Uterus (tissue), 4 donors: ENCODE data around the gene DIDO1. TPM values are rescaled to one million over a fixed set of nuclear protein-coding genes. Genes with fewer than 3 reads are reported as not detected.

Source experiments
- DNase-seq, 2 donors: peaks; one replicate each; pipeline ENCODE4 v3.0.0-alpha.2; 2019 to 2020
- H3K27ac ChIP-seq, 2 donors: fragments of 200-600 bp; sonication (generic); 1 replicate in 1 of 2; 2 replicates in 1 of 2; pipeline ENCODE4 v1.5.1; 2016 to 2018
- H3K27me3 ChIP-seq, 2 donors: fragments of 200-600 bp; sonication (generic); one replicate each; pipeline ENCODE4 v1.5.1; 2018 to 2019; ENCODE audit warnings: control low read depth in 1 of 2
- H3K36me3 ChIP-seq, 2 donors: fragments of 200-600 bp; sonication (generic); one replicate each; pipeline ENCODE4 v1.5.1; 2019; ENCODE audit warnings: control low read depth in 1 of 2
- H3K4me1 ChIP-seq, 2 donors: fragments of 200-600 bp; sonication (generic); one replicate each; pipeline ENCODE4 v1.5.1; 2018 to 2019; ENCODE audit warnings: control low read depth in 1 of 2
- H3K4me3 ChIP-seq, 2 donors: fragments of 200-600 bp; sonication (generic); 1 replicate in 1 of 2; 2 replicates in 1 of 2; pipeline ENCODE4 v1.5.1; 2018 to 2019; ENCODE audit warnings: mild to moderate bottlenecking in 1 of 2
- H3K9me3 ChIP-seq, 2 donors: fragments of 200-600 bp; sonication (generic); one replicate each; pipeline ENCODE4 v1.5.1; 2019; ENCODE audit warnings: control low read depth in 1 of 2
- POLR2A ChIP-seq, 2 donors: fragments of 450-650 bp; IDR thresholded peaks; one replicate each; pipeline ENCODE4 v1.6.1; 2016; ENCODE audit warnings: antibody characterized with exemption in 2 of 2, mild to moderate bottlenecking in 1 of 2, moderate library complexity in 1 of 2
- intact Hi-C: fragments of 100-400 bp; cut with DNase I; formaldehyde crosslinking; loops from one replicate; pipeline ENCODE4 v1.15.1; 2023; ENCODE audit warnings: low total_unique reads
- total RNA-seq, 4 donors: library from RNA; depleted of rRNA in 3 of 4; stranded (reverse); fragments of >200 nt in 3 of 4; gene quantifications; one replicate each; pipeline versions ENCODE4 v1.1.0 to v1.2.4, GENCODE V29; 2014 to 2023
- TF ChIP-seq, protein P1 (sequence below), 4 experiments: fragments of 200-600 bp in 2 of 4; fragments of 450-650 bp in 2 of 4; sonication (generic) in 2 of 4; IDR thresholded peaks; one replicate each; pipeline ENCODE4 v1.5.1; 2016 to 2019; ENCODE audit warnings: antibody characterized with exemption in 4 of 4, mild to moderate bottlenecking in 2 of 4, moderate library complexity in 1 of 4
- donor health status: DM: yes; HTN: yes; CAD: no.

DIDO1 gene
- total RNA-seq, 4 donors from 2014 or later, result 20.9 to 92.8 (median 78.8) TPM

DNA sequence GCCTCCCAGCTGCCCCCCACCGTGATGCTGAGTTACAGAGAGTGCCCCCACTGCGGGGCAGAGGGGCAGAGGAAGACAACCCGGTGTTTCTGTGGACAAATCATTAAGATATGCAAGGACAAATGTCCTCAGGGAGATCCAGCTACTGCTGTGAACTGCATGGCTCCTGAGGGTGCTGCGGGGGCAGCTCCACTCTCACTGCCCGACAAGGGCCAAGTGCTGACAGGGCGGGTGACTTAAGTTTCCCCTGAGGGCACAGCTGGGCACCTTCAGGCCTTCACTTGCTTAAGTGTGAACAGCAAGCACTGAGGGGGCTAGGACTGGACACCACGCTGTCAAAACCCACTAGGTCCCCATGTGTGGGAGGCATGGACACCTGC lies 38.5 kb downstream of the DIDO1 start:
- Histone ChIP-seq H3K27me3 (no peaks in the 10 kb centered on the region), H3K4me3 (no peak overlapping the region), H3K36me3 (no peaks in the 10 kb centered on the region), H3K27ac (no peak overlapping the region), H3K4me1 (no peaks in the 10 kb centered on the region), H3K9me3 (no peaks in the 10 kb centered on the region)
- DNase-seq, result no peak
- TF ChIP-seq, protein P1, sequence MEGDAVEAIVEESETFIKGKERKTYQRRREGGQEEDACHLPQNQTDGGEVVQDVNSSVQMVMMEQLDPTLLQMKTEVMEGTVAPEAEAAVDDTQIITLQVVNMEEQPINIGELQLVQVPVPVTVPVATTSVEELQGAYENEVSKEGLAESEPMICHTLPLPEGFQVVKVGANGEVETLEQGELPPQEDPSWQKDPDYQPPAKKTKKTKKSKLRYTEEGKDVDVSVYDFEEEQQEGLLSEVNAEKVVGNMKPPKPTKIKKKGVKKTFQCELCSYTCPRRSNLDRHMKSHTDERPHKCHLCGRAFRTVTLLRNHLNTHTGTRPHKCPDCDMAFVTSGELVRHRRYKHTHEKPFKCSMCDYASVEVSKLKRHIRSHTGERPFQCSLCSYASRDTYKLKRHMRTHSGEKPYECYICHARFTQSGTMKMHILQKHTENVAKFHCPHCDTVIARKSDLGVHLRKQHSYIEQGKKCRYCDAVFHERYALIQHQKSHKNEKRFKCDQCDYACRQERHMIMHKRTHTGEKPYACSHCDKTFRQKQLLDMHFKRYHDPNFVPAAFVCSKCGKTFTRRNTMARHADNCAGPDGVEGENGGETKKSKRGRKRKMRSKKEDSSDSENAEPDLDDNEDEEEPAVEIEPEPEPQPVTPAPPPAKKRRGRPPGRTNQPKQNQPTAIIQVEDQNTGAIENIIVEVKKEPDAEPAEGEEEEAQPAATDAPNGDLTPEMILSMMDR (IDR thresholded peaks at IDR 0.05), result no peak
- TF ChIP-seq POLR2A (IDR thresholded peaks at IDR 0.05), result no peak
- intact Hi-C loops, result no loop called here

DNA sequence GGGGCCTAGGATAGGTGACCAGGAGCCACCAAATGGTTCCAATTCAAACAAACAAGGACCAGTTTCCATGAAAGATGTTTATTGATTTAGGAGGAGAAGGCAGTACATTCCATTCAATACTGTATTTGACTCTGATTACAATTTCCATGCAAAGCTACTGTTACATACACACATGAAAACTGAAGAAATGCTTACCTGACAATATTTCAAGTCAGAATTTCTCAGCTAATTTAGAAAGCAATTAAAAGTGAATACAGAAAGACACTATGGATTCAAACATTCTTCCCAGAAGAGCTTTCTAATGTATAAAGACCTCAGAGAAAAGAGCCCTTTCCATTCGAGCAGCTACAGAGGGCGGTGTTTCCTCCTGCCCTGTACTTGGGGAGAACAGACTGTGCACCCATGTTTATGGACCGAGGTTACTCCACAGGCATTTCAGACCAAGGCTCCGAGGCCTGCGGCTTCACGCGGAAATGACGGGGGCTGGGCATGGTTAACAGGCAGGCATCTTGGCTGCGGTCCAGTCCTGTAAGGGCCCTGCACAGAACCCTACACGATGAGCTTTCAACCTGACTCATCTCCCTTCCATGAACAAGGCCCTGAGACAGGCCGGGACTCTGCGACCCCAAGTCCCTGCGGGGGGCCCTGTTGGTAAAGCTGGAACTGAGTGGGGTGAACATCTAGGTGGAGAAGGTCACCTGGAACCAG lies 39.0 kb downstream of the DIDO1 start:
- Histone ChIP-seq H3K27ac (no peak overlapping the region), H3K27me3 (no peaks in the 10 kb centered on the region), H3K4me3 (no peak overlapping the region), H3K36me3 (no peaks in the 10 kb centered on the region), H3K4me1 (no peaks in the 10 kb centered on the region), H3K9me3 (no peaks in the 10 kb centered on the region)
- TF ChIP-seq, protein P1 (IDR thresholded peaks at IDR 0.05), result no peak
- TF ChIP-seq POLR2A (IDR thresholded peaks at IDR 0.05), result no peak
- intact Hi-C loops, result no loop called here
- DNase-seq, result no peak

DNA sequence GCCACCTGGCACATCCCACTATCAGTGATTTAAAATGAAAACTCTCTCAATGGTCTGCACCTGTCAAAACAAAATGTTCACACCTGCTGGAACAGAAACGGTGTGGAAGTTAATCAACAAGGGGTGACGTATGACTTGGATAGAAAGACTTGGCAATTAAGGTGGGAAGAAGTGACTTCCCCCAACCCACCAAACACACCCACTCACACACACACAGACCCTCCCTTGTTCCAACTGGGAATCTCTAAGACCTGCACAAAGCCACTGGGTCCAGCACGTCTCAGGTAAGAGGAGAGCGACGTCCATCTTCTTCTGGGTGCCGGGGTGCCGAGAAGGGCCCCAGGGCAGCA lies 39.6 kb downstream of the DIDO1 start:
- intact Hi-C loops, result no loop called here
- Histone ChIP-seq H3K27me3 (no peaks in the 10 kb centered on the region), H3K27ac (no peak overlapping the region), H3K9me3 (no peaks in the 10 kb centered on the region), H3K4me3 (no peak overlapping the region), H3K4me1 (no peaks in the 10 kb centered on the region), H3K36me3 (no peaks in the 10 kb centered on the region)
- TF ChIP-seq, protein P1 (IDR thresholded peaks at IDR 0.05), result no peak
- TF ChIP-seq POLR2A (IDR thresholded peaks at IDR 0.05), result no peak
- no peak for DNase-seq

DNA sequence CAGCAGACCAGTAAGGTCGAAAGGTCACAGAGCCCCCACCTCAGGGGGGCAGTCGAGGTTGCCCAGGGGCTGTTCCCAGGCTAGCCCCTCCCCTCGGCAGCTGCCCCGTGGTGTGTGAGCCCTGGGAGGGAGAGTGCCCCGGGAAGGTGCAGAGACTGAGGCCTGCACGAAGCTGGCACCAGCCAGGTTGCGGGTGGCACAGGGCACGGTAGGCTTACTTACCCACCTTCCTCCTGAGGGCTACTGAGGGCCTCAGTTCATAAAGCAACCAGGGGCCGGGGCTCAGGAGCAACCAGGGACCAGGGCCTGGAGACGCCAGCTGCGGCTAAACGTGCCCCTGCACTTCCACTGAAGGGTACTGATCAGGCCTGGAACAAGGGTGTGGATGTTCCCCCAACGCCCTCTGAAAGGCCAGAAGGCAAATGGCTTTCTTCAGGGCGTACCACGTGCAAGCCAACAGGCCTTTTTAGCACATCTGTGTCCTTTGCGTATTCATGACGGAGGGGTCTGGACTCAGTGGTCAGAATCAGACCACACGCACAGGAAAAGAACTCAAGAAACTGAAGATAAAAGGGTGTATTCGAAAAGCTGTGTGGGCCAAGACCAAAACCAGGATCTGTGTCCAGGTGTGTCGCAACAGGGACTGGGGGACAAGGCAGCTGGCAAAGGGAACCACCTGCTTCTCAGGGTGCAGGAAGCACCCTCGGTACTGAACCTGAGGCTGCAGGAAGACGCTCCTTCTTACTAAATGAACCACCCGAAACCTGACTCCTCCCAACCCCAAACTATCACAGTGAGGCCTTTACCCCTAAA lies 40.2 kb downstream of the DIDO1 start:
- H3K36me3 ChIP-seq, result no peaks in the 10 kb centered on the region
- H3K9me3 ChIP-seq, result no peaks in the 10 kb centered on the region
- no peaks in the 10 kb centered on the region for H3K4me1 ChIP-seq
- no peak overlapping the region for H3K27ac ChIP-seq
- no peak overlapping the region for H3K4me3 ChIP-seq
- no peak for TF ChIP-seq POLR2A (IDR thresholded peaks at IDR 0.05)
- TF ChIP-seq, protein P1 (IDR thresholded peaks at IDR 0.05), result no peak
- intact Hi-C loops, result no loop called here
- no peaks in the 10 kb centered on the region for H3K27me3 ChIP-seq
- no peak for DNase-seq
